Nephron (organoid): Measurements from ENCODE around the gene SLC47A1.
"Not testable (repeated sequence)": the region's sequence is repeated elsewhere in the genome, so short reads cannot be mapped to it uniquely, and the experiment has no call there.

Source experiments
- H3K27ac Mint-ChIP-seq, 3 experiments: 2 replicates each; pipeline ENCODE4 v1.8.0; 2020; ENCODE audit warnings: mixed read lengths in 3 of 3, mild to moderate bottlenecking in 2 of 3, moderate library complexity in 1 of 3
- H3K27me3 Mint-ChIP-seq: 2 replicates; pipeline ENCODE4 v1.8.0; 2021; ENCODE audit warnings: low read depth, mild to moderate bottlenecking, moderate library complexity, mixed read lengths
- H3K36me3 Mint-ChIP-seq: 2 replicates; pipeline ENCODE4 v1.8.0; 2020; ENCODE audit warnings: low read depth, mixed read lengths
- H3K4me1 Mint-ChIP-seq: 2 replicates; pipeline ENCODE4 v1.8.0; 2020; ENCODE audit warnings: mixed read lengths
- H3K4me3 Mint-ChIP-seq, 3 experiments: 2 replicates each; pipeline ENCODE4 v1.8.0; 2020; ENCODE audit warnings: mild to moderate bottlenecking in 3 of 3, mixed read lengths in 3 of 3, moderate library complexity in 2 of 3
- H3K9me3 Mint-ChIP-seq: 2 replicates; pipeline ENCODE4 v1.8.0; 2020; ENCODE audit warnings: mixed read lengths
- CTCF ChIP-seq, 3 experiments: fragments of 200-600 bp; sonication (generic); IDR thresholded peaks; one replicate each; pipeline ENCODE4 v1.5.0; 2021; ENCODE audit warnings: antibody characterized with exemption in 3 of 3; ENCODE audit not compliant: unreplicated experiment in 3 of 3

SLC47A1 gene

GRCh38 chr17:19494961-19495806, 38.5 kb upstream of the SLC47A1 start:
- Mint-ChIP-seq H3K4me3 (no peak overlapping the region), H3K36me3 (no peaks in the 10 kb centered on the region), H3K9me3 (no peaks in the 10 kb centered on the region), H3K27ac (no peak overlapping the region), H3K4me1 (no peaks in the 10 kb centered on the region), H3K27me3 (peaks cover 10% of the 10 kb centered on the region)
- TF ChIP-seq CTCF (IDR thresholded peaks at IDR 0.05; ENCODE audit: unreplicated experiment in 3 of 3) = no peak

- Mint-ChIP-seq H3K27me3 (peaks cover 16% of the 10 kb centered on the region), H3K4me1 (no peaks in the 10 kb centered on the region), H3K9me3 (no peaks in the 10 kb centered on the region), H3K4me3 (no peak overlapping the region), H3K36me3 (no peaks in the 10 kb centered on the region), H3K27ac (no peak overlapping the region)
- no peak for TF ChIP-seq CTCF (IDR thresholded peaks at IDR 0.05; ENCODE audit: unreplicated experiment in 3 of 3)
These were observed 37.7 kb upstream of the SLC47A1 start for GRCh38 chr17:19495828-19496528.

GRCh38 chr17:19497624-19498023, 36.0 kb upstream of the SLC47A1 start:
- Mint-ChIP-seq H3K4me3 (no peak overlapping the region), H3K27ac (no peak overlapping the region), H3K4me1 (peaks cover 2% of the 10 kb centered on the region), H3K9me3 (no peaks in the 10 kb centered on the region), H3K27me3 (peaks cover 16% of the 10 kb centered on the region), H3K36me3 (no peaks in the 10 kb centered on the region)
- no peak for TF ChIP-seq CTCF (IDR thresholded peaks at IDR 0.05; ENCODE audit: unreplicated experiment in 3 of 3)

- H3K4me3 Mint-ChIP-seq = no peak overlapping the region
- TF ChIP-seq CTCF (IDR thresholded peaks at IDR 0.05; ENCODE audit: unreplicated experiment in 3 of 3) = no peak
- no peak overlapping the region for H3K27ac Mint-ChIP-seq
- H3K9me3 Mint-ChIP-seq = no peaks in the 10 kb centered on the region
- no peaks in the 10 kb centered on the region for H3K36me3 Mint-ChIP-seq
- peaks cover 9% of the 10 kb centered on the region for H3K27me3 Mint-ChIP-seq
- H3K4me1 Mint-ChIP-seq = peaks cover 5% of the 10 kb centered on the region
These were observed 32.4 kb upstream of the SLC47A1 start for GRCh38 chr17:19501219-19501618.

GRCh38 chr17:19502517-19502916, 31.1 kb upstream of the SLC47A1 start:
- TF ChIP-seq CTCF (IDR thresholded peaks at IDR 0.05; ENCODE audit: unreplicated experiment in 3 of 3) = no peak
- Mint-ChIP-seq H3K27me3 (peaks cover 6% of the 10 kb centered on the region), H3K36me3 (no peaks in the 10 kb centered on the region), H3K27ac (no peak overlapping the region), H3K9me3 (no peaks in the 10 kb centered on the region), H3K4me3 (no peak overlapping the region), H3K4me1 (peaks cover 5% of the 10 kb centered on the region)

- Mint-ChIP-seq H3K4me3 (peak overlapping the region; percentile 54 to 90 (median 86)), H3K4me1 (peaks cover 17% of the 10 kb centered on the region), H3K27ac (peak overlapping the region in 2 of 3 experiments; percentile 43 to 59)
- H3K9me3 Mint-ChIP-seq, H3K27me3 Mint-ChIP-seq, H3K36me3 Mint-ChIP-seq: not testable (repeated sequence)
These were observed 28.1 kb upstream of the SLC47A1 start for GRCh38 chr17:19505561-19505960.
